Dedifferentiated amniotic fluid mesenchymal stem cell (primary cell): ENCODE results near the gene CNGB1.
"Not testable (repeated sequence)": the region's sequence is repeated elsewhere in the genome, so short reads cannot be mapped to it uniquely, and the experiment has no call there.

Experiments used
- DNase-seq: peaks from one replicate; pipeline ENCODE4 v3.0.0-alpha.2; 2016; ENCODE audit errors: extremely low spot score

The CNGB1 gene

GRCh38 chr16:57857991-57858390, 112.9 kb downstream of the CNGB1 start:
- not testable (repeated sequence) for DNase-seq

GRCh38 chr16:57855188-57855587, 115.7 kb downstream of the CNGB1 start:
- no peak for DNase-seq

GRCh38 chr16:57852189-57852588, 118.7 kb downstream of the CNGB1 start:
- DNase-seq = no peak

- no peak for DNase-seq
Observed at GRCh38 chr16:57848181-57848580, 122.7 kb downstream of the CNGB1 start.

- not testable (repeated sequence) for DNase-seq
Observed at GRCh38 chr16:57846931-57847330, 124.0 kb downstream of the CNGB1 start.

GRCh38 chr16:57846078-57846697, 124.7 kb downstream of the CNGB1 start:
- no peak for DNase-seq

- no peak for DNase-seq
Observed at GRCh38 chr16:57845115-57845514, 125.8 kb downstream of the CNGB1 start.

GRCh38 chr16:57844416-57845030, 126.4 kb downstream of the CNGB1 start:
- no peak for DNase-seq

GRCh38 chr16:57843400-57843799, 127.5 kb downstream of the CNGB1 start:
- DNase-seq = no peak

- no peak for DNase-seq
Observed at GRCh38 chr16:57842601-57843000, 128.3 kb downstream of the CNGB1 start.

- DNase-seq = no peak
Observed at GRCh38 chr16:57840833-57841232, 130.1 kb downstream of the CNGB1 start.

GRCh38 chr16:57838161-57838560, 132.8 kb downstream of the CNGB1 start:
- no peak for DNase-seq

- no peak for DNase-seq
Observed at GRCh38 chr16:57837305-57838125, 133.4 kb downstream of the CNGB1 start.

- not testable (repeated sequence) for DNase-seq
Observed at GRCh38 chr16:57835439-57835838, 135.5 kb downstream of the CNGB1 start.

- DNase-seq = no peak
Observed at GRCh38 chr16:57834936-57835335, 136.0 kb downstream of the CNGB1 start.
